ENCODE data around the gene AEBP2. TPM values are rescaled to one million over a fixed set of nuclear protein-coding genes. Genes with fewer than 3 reads are reported as not detected.

The AEBP2 gene
- total RNA-seq, 4 donors from 2014 or later = 23.6 to 41.4 (median 38.6) TPM

GRCh38 chr12:19528750-19529149, 89.5 kb downstream of the AEBP2 start:
- Histone ChIP-seq H3K4me1 (peaks cover 0 to 15% (median 0%) of the 10 kb centered on the region in 3 donors), H3K27ac (no peak overlapping the region), H3K4me3 (no peak overlapping the region), H3K27me3 (no peaks in the 10 kb centered on the region), H3K9me3 (no peaks in the 10 kb centered on the region), H3K36me3 (peaks cover 0 to under 1% of the 10 kb centered on the region in 2 donors)
- ATAC-seq = no peak
- TF ChIP-seq POLR2AphosphoS5 (IDR thresholded peaks at IDR 0.05) (no peak), EP300 (IDR thresholded peaks at IDR 0.05) (no peak), CTCF (IDR thresholded peaks at IDR 0.05) (no peak), POLR2A (IDR thresholded peaks at IDR 0.05) (no peak)
- 90 to 94% methylated on average over 2 of the region's 2 CpGs for WGBS, 2 donors (ENCODE audit: low coverage in 1 of 2)

- Histone ChIP-seq H3K9me3 (no peaks in the 10 kb centered on the region), H3K4me1 (peaks cover 0 to 15% (median 0%) of the 10 kb centered on the region in 3 donors), H3K27me3 (no peaks in the 10 kb centered on the region), H3K4me3 (no peak overlapping the region), H3K36me3 (no peaks in the 10 kb centered on the region), H3K27ac (no peak overlapping the region)
- TF ChIP-seq CTCF (IDR thresholded peaks at IDR 0.05) (no peak), EP300 (IDR thresholded peaks at IDR 0.05) (no peak), POLR2A (IDR thresholded peaks at IDR 0.05) (no peak), POLR2AphosphoS5 (IDR thresholded peaks at IDR 0.05) (no peak)
- WGBS, 2 donors (ENCODE audit: low coverage in 1 of 2) = 71 to 77% methylated on average over 6 of the region's 6 CpGs
- no peak for ATAC-seq
Observed at GRCh38 chr12:19529951-19530636, 90.8 kb downstream of the AEBP2 start.

GRCh38 chr12:19530637-19531023, 91.3 kb downstream of the AEBP2 start:
- Histone ChIP-seq H3K27me3 (no peaks in the 10 kb centered on the region), H3K27ac (no peak overlapping the region), H3K4me3 (no peak overlapping the region), H3K9me3 (no peaks in the 10 kb centered on the region), H3K4me1 (peaks cover 0 to 15% (median 0%) of the 10 kb centered on the region in 3 donors), H3K36me3 (no peaks in the 10 kb centered on the region)
- TF ChIP-seq CTCF (IDR thresholded peaks at IDR 0.05) = no peak
- TF ChIP-seq POLR2A (IDR thresholded peaks at IDR 0.05) = no peak
- TF ChIP-seq POLR2AphosphoS5 (IDR thresholded peaks at IDR 0.05) = no peak
- TF ChIP-seq EP300 (IDR thresholded peaks at IDR 0.05) = no peak
- ATAC-seq = peak; percentile 66

- TF ChIP-seq POLR2A (IDR thresholded peaks at IDR 0.05) (no peak), EP300 (IDR thresholded peaks at IDR 0.05) (no peak), CTCF (IDR thresholded peaks at IDR 0.05) (no peak), POLR2AphosphoS5 (IDR thresholded peaks at IDR 0.05) (no peak)
- 81 to 93% methylated on average over 3 of the region's 3 CpGs for WGBS, 2 donors (ENCODE audit: low coverage in 1 of 2)
- H3K36me3 ChIP-seq = no peaks in the 10 kb centered on the region
- H3K27me3 ChIP-seq = no peaks in the 10 kb centered on the region
- H3K4me3 ChIP-seq = no peak overlapping the region
- no peak overlapping the region for H3K27ac ChIP-seq
- peaks cover 0 to 7% (median 0%) of the 10 kb centered on the region in 3 donors for H3K9me3 ChIP-seq
- peaks cover 0 to 15% (median 0%) of the 10 kb centered on the region in 3 donors for H3K4me1 ChIP-seq
- no peak for ATAC-seq
Observed at GRCh38 chr12:19533567-19533966, 94.3 kb downstream of the AEBP2 start.

GRCh38 chr12:19539071-19539470, 99.8 kb downstream of the AEBP2 start:
- Histone ChIP-seq H3K27ac (no peak overlapping the region), H3K9me3 (peaks cover 0 to 7% (median 0%) of the 10 kb centered on the region in 3 donors), H3K4me1 (no peaks in the 10 kb centered on the region), H3K27me3 (no peaks in the 10 kb centered on the region), H3K4me3 (no peak overlapping the region), H3K36me3 (no peaks in the 10 kb centered on the region)
- ATAC-seq = no peak
- no peak for TF ChIP-seq POLR2A (IDR thresholded peaks at IDR 0.05)
- no peak for TF ChIP-seq POLR2AphosphoS5 (IDR thresholded peaks at IDR 0.05)
- TF ChIP-seq CTCF (IDR thresholded peaks at IDR 0.05) = no peak
- no peak for TF ChIP-seq EP300 (IDR thresholded peaks at IDR 0.05)

Measured in gastroesophageal sphincter (tissue), 4 donors.